Panc1 (cell line): ENCODE measurements around the gene FAM117B. TPM values are rescaled to one million over a fixed set of nuclear protein-coding genes. Genes with fewer than 3 reads are reported as not detected.

Source experiments
- ATAC-seq: fragments of 200-7000 bp; cut with Tn5 transposase; 2 replicates; pipeline ENCODE4 v1.9.1; 2020; ENCODE audit warnings: mild to moderate bottlenecking, moderate library complexity
- BruUV-seq: library from RNA; stranded (reverse); fragments of 400-500 nt; replicated peaks from 2 replicates; lab custom pipeline; 2021; lab: Mats Ljungman, UMichigan
- CTCF ChIA-PET: fragments of 300-600 bp; sonication (Branson Sonifier 250); formaldehyde crosslinking; loops from one replicate; lab custom pipeline; 2022; ENCODE audit warnings: antibody characterized with exemption; lab: Charles Lee
- POLR2A ChIA-PET: fragments of 300-600 bp; sonication (Branson Sonifier 250); formaldehyde crosslinking; loops from one replicate; lab custom pipeline; 2022; ENCODE audit warnings: antibody characterized with exemption; lab: Charles Lee
- DNase-seq: peaks from one replicate; pipeline ENCODE4 v3.0.0-alpha.2; 2010; ENCODE audit warnings: low read depth, low spot score
- H3K27ac ChIP-seq: 2 replicates; pipeline ENCODE4 v1.5.1; 2011; ENCODE audit warnings: mild to moderate bottlenecking, low read length, inconsistent platforms
- H3K27me3 ChIP-seq: fragments of 200-500 bp; sonication (Bioruptor generic); 2 replicates; pipeline ENCODE4 v1.6.0; 2014; ENCODE audit warnings: low read length, inconsistent platforms; ENCODE audit not compliant: control insufficient read depth, insufficient read depth
- H3K36me3 ChIP-seq: fragments of 200-500 bp; sonication (Bioruptor generic); 2 replicates; pipeline ENCODE4 v1.5.1; 2014; ENCODE audit warnings: inconsistent platforms, mild to moderate bottlenecking, low read length, moderate library complexity; ENCODE audit not compliant: control insufficient read depth, insufficient read depth
- H3K4me1 ChIP-seq: 2 replicates; pipeline ENCODE4 v1.5.1; 2011; ENCODE audit warnings: inconsistent platforms, mild to moderate bottlenecking, low read length, moderate library complexity; ENCODE audit not compliant: control insufficient read depth, insufficient read depth
- H3K4me3 ChIP-seq, 2 experiments: 2 replicates each; pipeline ENCODE4 v1.5.1; 2011 to 2012; ENCODE audit warnings: low read depth in 2 of 2, low read length in 2 of 2, mild to moderate bottlenecking in 2 of 2, inconsistent platforms in 1 of 2, moderate library complexity in 1 of 2
- H3K9me3 ChIP-seq: fragments of 200-500 bp; sonication (Bioruptor generic); 2 replicates; pipeline ENCODE4 v1.5.1; 2014; ENCODE audit warnings: low read depth, mild to moderate bottlenecking, inconsistent platforms, low read length, moderate library complexity; ENCODE audit not compliant: control insufficient read depth, insufficient read depth
- POLR2AphosphoS5 ChIP-seq: IDR thresholded peaks from 2 replicates; pipeline ENCODE4 v1.6.1; 2012; ENCODE audit warnings: mild to moderate bottlenecking, low read depth, low read length, moderate library complexity
- SIN3A ChIP-seq: IDR thresholded peaks from 2 replicates; pipeline ENCODE4 v1.6.1; 2012; ENCODE audit warnings: low read depth, mild to moderate bottlenecking, low read length, moderate library complexity, borderline replicate concordance; ENCODE audit not compliant: insufficient read depth
- TCF7L2 ChIP-seq: IDR thresholded peaks from 2 replicates; pipeline ENCODE4 v1.6.1; 2011; ENCODE audit warnings: mild to moderate bottlenecking, low read depth, low read length, inconsistent platforms
- in situ Hi-C: cut with HindIII; loops from 2 replicates; pipeline ENCODE4 v1.10.0; 2016; ENCODE audit warnings: low sequenced_read_pairs, low pct_unique_long_range_greater_than_20kb
- intact Hi-C: fragments of 100-400 bp; cut with micrococcal nuclease; formaldehyde crosslinking; loops from one replicate; pipeline ENCODE4 v1.10.0; 2022; ENCODE audit not compliant: unreplicated experiment
- total RNA-seq: library from RNA; stranded (reverse); gene quantifications from one replicate; pipeline ENCODE4 v1.2.1, GENCODE V29; 2021; ENCODE audit not compliant: unreplicated experiment
- TF ChIP-seq, protein P1 (sequence below), 2 experiments: IDR thresholded peaks; 2 replicates each; pipeline ENCODE4 v1.6.1; 2011 to 2012; ENCODE audit warnings: low read depth in 2 of 2, control low read depth in 1 of 2, low read length in 1 of 2, mild to moderate bottlenecking in 1 of 2, moderate library complexity in 1 of 2; ENCODE audit not compliant: insufficient read depth in 1 of 2
- TF ChIP-seq, protein P2 (sequence below): fragments of 450-650 bp; IDR thresholded peaks from 2 replicates; pipeline ENCODE4 v1.5.1; 2017; ENCODE audit warnings: mild to moderate bottlenecking

The FAM117B gene
- total RNA-seq, 1 experiment from 2014 or later, result 7.8 TPM

DNA sequence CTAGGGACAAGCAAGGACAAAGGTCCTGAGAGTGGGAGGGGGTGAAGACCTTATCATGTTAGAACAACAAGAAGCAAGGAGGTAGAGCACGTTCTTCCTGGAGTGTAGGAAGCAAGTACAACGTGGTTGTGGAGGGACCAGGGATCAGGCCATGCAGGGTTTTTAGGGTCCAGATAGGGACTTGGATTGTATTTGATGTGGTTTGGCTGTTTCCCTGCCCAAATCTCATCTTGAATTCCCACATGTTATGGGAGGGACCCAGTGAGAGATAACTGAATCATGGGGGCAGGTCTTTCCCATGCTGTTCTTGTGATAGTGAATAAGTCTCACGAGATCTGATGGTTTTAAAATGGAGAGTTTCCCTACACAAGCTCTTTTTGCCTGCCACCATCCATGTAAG lies 183.6 kb downstream of the FAM117B start:
- no peak for ATAC-seq
- intact Hi-C loops (no loop called here), in situ Hi-C loops (no loop called here)
- Histone ChIP-seq H3K4me3 (no peak overlapping the region), H3K27me3 (no peaks in the 10 kb centered on the region), H3K36me3 (no peaks in the 10 kb centered on the region), H3K4me1 (no peaks in the 10 kb centered on the region), H3K9me3 (no peaks in the 10 kb centered on the region), H3K27ac (no peak overlapping the region)
- TF ChIP-seq, protein P1, sequence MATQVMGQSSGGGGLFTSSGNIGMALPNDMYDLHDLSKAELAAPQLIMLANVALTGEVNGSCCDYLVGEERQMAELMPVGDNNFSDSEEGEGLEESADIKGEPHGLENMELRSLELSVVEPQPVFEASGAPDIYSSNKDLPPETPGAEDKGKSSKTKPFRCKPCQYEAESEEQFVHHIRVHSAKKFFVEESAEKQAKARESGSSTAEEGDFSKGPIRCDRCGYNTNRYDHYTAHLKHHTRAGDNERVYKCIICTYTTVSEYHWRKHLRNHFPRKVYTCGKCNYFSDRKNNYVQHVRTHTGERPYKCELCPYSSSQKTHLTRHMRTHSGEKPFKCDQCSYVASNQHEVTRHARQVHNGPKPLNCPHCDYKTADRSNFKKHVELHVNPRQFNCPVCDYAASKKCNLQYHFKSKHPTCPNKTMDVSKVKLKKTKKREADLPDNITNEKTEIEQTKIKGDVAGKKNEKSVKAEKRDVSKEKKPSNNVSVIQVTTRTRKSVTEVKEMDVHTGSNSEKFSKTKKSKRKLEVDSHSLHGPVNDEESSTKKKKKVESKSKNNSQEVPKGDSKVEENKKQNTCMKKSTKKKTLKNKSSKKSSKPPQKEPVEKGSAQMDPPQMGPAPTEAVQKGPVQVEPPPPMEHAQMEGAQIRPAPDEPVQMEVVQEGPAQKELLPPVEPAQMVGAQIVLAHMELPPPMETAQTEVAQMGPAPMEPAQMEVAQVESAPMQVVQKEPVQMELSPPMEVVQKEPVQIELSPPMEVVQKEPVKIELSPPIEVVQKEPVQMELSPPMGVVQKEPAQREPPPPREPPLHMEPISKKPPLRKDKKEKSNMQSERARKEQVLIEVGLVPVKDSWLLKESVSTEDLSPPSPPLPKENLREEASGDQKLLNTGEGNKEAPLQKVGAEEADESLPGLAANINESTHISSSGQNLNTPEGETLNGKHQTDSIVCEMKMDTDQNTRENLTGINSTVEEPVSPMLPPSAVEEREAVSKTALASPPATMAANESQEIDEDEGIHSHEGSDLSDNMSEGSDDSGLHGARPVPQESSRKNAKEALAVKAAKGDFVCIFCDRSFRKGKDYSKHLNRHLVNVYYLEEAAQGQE (IDR thresholded peaks at IDR 0.05; ENCODE audit: insufficient read depth in 1 of 2, low read depth in 2 of 2, low read length in 1 of 2), result no peak
- no peak for TF ChIP-seq TCF7L2
- TF ChIP-seq, protein P2, sequence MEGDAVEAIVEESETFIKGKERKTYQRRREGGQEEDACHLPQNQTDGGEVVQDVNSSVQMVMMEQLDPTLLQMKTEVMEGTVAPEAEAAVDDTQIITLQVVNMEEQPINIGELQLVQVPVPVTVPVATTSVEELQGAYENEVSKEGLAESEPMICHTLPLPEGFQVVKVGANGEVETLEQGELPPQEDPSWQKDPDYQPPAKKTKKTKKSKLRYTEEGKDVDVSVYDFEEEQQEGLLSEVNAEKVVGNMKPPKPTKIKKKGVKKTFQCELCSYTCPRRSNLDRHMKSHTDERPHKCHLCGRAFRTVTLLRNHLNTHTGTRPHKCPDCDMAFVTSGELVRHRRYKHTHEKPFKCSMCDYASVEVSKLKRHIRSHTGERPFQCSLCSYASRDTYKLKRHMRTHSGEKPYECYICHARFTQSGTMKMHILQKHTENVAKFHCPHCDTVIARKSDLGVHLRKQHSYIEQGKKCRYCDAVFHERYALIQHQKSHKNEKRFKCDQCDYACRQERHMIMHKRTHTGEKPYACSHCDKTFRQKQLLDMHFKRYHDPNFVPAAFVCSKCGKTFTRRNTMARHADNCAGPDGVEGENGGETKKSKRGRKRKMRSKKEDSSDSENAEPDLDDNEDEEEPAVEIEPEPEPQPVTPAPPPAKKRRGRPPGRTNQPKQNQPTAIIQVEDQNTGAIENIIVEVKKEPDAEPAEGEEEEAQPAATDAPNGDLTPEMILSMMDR, result no peak
- TF ChIP-seq SIN3A, result no peak
- TF ChIP-seq POLR2AphosphoS5, result no peak
- POLR2A ChIA-PET, result no interaction called here
- CTCF ChIA-PET, result no interaction called here
- no peak for DNase-seq
- BruUV-seq, result no TSS peak

Other genes starting within 250 kb of the FAM117B start
- gene ICA1L, start 236.8 kb downstream of the FAM117B start, total RNA-seq, result 6.4 TPM